Measurements from ENCODE around the gene PERCC1.

Gene PERCC1

GRCh38 chr16:1430759-1431496 lies at the start of gene PERCC1:
Gene PERCC1 (plus strand): TSS chr16:1431078. CDS start chr16:1432594, 1,516 bp downstream.
- in situ Hi-C loops (cut with MboI; ENCODE audit: low sequenced_read_pairs, unreplicated experiment) = no loop called here
- DNase-seq (ENCODE audit: low spot score) = no peak
- TF ChIP-seq CTCF (IDR thresholded peaks at IDR 0.05; ENCODE audit: borderline replicate concordance, control extremely low read depth, extremely low read depth, insufficient read depth, missing control alignments) = no peak

DNA sequence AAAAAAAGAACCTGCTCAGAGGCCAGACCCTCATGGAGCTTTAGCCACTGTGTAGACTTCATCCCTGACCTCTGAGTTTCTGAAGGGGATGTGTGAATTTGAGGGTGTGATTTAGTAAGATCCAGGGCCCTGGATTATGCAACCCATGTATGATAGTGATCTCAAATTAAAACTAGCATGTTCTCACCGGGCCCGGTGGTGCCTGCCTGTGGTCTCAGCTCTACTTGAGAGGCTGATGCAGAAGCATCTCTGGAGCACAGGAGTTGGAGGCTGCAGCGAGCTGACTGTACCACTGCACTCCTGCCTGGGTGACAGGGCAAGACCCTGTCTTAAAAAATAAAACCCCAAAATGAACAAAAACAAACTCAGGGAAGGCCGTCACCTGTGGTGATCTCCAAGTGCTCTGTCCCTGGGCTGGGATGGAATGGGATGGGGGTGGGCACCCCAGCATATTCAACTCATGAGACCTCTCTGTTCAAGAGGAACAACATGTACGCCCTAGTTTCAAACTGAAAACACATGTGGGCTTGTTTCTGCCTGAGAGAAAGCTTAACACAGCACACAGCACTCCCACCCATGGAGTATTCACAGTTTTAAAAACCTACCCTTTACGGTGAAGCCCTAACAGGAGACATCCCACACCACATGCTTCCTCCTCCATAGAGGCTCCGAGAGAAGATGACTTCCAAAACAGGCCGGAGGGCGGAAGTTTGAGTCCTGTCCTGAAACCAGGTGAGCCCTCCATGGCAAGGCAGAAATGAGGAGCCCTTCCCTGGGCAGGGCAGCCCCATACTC lies 49.1 kb upstream of the PERCC1 start:
- TF ChIP-seq CTCF (IDR thresholded peaks at IDR 0.05; ENCODE audit: borderline replicate concordance, control extremely low read depth, extremely low read depth, insufficient read depth, missing control alignments) = no peak
- no peak for DNase-seq (ENCODE audit: low spot score)
- in situ Hi-C loops (cut with MboI; ENCODE audit: low sequenced_read_pairs, unreplicated experiment) = no loop called here

DNA sequence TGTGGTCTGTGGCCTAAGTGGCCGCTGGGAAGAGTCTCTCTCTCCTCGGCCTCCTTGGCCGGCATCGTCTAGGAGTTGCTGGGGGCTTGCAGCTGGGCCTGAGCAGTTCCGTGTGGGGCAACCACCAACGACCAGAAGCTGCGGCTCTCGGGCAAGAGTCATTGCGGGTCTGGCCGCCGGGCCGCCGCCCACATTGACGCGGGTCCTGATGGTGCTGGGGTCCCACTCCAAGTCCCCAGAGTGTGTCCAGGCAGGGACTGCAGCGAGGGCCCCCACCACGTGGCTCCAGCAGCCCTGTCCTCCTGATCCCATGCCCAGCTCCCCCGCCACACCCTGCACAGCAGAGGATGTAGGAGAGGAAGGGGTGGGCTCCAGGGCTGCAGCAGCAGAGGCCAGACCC lies 47.3 kb upstream of the PERCC1 start:
- in situ Hi-C loops (cut with MboI; ENCODE audit: low sequenced_read_pairs, unreplicated experiment) = no loop called here
- TF ChIP-seq CTCF (IDR thresholded peaks at IDR 0.05; ENCODE audit: borderline replicate concordance, control extremely low read depth, extremely low read depth, insufficient read depth, missing control alignments) = no peak

DNA sequence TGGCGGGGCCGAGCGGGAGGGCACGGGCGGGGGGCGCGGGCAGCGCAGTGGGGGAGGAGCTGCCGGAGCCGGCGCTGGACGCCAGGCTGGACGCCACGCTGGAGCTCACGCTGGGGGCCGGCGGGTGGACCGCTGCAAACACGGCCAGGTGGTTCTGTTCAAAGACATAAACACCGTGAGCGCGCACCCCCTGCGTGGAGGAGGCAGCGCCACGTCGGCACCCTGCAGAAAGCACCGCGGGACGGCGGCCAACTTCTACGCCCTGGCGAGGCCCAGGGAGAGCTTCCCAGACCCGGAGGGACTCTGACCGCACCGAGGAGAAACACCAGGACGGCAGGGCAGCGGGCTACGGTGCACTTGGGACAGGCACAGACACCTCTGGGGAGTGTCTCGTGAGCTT lies 45.6 kb upstream of the PERCC1 start:
- DNase-seq (ENCODE audit: low spot score) = no peak
- TF ChIP-seq CTCF (IDR thresholded peaks at IDR 0.05; ENCODE audit: borderline replicate concordance, control extremely low read depth, extremely low read depth, insufficient read depth, missing control alignments) = no peak
- in situ Hi-C loops (cut with MboI; ENCODE audit: low sequenced_read_pairs, unreplicated experiment) = no loop called here

More for the DNA sequence above, 47.3 kb upstream of the PERCC1 start:
- DNase-seq (ENCODE audit: low spot score) = no peak

DNA sequence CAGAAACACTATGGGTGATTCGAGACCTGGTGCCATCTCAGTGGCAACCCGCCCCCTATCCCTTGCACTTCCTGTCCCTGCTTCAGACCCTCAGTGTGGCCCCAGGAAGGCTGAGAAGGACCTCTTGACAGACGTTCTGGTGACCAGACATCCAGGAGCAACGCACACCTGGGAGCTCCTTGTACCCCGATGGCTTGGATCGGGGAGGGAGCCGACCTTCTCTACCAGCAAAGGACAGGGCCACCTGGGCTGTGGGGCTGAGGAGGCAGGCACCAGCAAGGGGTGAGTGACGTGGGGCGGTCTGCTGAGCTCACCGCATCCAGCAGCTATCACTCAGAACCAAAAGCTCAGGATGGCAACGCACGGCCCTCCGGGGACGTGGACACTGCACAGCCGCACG lies 43.5 kb upstream of the PERCC1 start:
- DNase-seq (ENCODE audit: low spot score) = no peak
- TF ChIP-seq CTCF (IDR thresholded peaks at IDR 0.05; ENCODE audit: borderline replicate concordance, control extremely low read depth, extremely low read depth, insufficient read depth, missing control alignments) = no peak
- in situ Hi-C loops (cut with MboI; ENCODE audit: low sequenced_read_pairs, unreplicated experiment) = no loop called here

GRCh38 chr16:1389762-1390161 lies 41.1 kb upstream of the PERCC1 start:
- no peak for DNase-seq (ENCODE audit: low spot score)
- in situ Hi-C loops (cut with MboI; ENCODE audit: low sequenced_read_pairs, unreplicated experiment) = no loop called here
- no peak for TF ChIP-seq CTCF (IDR thresholded peaks at IDR 0.05; ENCODE audit: borderline replicate concordance, control extremely low read depth, extremely low read depth, insufficient read depth, missing control alignments)
